ENCODE data around the gene CPT1C. TPM values are rescaled to one million over a fixed set of nuclear protein-coding genes. Genes with fewer than 3 reads are reported as not detected.

Gene CPT1C
- total RNA-seq, 1 donor from 2014 or later = 7.2 TPM

DNA sequence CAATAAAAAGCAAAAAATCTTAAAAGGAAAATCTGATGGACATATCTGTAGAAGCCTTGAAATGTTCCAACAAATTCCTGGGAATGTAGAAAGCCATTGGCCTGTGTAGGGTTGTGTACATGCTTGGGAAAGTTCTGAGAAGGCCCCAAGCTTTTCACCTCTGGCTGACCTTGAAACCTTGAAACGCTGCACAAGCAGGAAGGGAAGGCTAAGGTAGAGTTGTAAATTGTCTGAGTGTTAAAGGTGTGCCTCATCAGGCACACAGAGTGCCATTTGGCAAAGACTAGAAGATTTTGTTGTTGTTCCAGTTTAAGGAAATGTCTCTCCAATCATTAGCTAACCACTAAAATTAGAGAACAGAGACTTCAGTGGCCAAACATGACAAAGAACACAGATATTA lies 61.8 kb downstream of the CPT1C start:
- no peak for DNase-seq (ENCODE audit: low spot score)

DNA sequence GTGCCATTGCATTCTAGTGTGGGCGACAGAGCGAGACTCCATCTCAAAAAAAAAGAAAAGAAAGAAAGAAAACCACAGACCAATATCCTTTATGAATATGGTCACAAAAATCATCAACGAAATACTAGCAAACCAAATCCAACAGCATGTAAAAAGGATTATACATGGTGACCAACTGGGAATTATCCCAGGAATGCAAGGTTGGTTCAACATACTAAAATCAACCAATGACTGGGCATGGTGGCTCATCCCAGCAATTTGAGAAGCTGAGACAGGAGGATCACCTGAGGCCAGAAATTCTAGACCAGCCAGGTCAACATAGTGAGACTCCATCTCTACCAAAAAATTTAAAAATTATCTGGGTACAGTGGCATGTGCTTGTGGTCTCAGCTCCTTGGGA lies 65.0 kb downstream of the CPT1C start:
- no peak for DNase-seq (ENCODE audit: low spot score)

DNA sequence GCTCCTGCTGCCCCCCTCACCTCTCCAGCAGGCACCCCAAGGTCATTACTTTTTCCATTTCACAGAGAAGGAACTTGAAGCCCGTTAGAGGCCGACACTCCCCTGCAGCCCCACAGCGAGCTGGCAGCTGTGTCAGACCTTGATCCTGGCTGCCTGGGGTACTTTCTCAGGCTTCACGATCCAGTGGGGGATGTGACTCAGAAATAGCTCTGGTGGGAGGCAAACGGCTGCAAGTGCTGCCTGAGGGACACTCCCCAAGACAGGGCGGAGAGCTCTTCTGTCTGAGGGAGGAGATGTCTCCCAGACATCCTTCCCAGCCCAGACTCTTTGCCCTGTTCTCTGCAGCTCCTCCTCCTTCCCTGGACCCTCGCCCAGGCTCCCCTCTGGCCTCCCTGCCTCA lies 67.4 kb downstream of the CPT1C start:
- DNase-seq (ENCODE audit: low spot score) = no peak

DNA sequence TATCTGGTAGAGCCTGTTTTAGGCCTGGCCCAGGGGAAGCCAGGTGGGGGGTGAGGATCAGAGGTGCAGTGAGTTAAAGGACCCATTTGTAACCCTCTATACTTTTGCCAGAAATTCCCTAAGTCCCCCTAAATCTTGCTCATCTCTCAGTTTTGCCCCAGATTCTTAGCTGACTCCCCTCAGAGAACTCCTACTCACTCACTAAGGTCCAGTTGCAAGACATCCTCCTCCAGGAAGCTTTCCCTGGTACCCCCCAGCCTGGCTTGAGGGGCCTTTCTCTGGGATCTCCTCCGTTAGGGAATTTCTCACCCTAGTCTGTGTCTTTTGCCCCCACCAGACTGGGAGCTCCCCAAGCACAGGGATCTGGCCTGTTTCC lies 70.3 kb downstream of the CPT1C start:
- no peak for DNase-seq (ENCODE audit: low spot score)

DNA sequence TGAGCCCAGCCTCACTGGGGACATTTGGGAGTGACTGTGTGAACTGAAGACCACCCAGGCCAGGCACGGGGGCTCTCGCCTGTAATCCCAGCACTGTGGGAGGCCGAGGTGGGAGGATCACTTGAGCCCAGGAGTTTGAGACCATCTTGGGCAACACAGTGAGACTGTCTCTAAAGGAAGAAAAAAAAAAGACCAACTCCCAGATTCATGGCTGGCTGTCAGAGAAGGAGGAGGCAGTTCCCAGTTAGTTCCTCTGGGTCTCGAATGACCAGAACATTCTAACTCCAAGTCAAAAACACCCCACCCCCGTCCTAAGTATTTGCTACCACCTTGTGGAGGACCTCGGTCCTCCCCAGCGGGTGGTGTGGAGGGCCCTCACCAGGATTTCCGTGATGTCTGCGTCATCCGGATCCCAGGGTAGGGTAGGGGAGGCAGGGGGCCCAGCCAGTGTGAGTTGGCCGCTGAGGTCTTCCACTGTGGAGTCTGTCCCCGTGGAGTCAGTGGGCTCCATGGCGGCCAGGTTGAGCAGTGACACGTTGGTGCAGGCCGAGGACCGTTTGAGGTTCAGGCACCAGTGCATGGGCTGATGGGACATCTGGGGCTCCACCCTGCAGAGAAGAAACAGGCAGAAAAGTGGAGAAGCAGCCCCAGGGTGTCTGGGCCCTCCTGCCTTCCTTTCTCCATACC lies 70.9 kb downstream of the CPT1C start:
- DNase-seq (ENCODE audit: low spot score) = no peak

DNA sequence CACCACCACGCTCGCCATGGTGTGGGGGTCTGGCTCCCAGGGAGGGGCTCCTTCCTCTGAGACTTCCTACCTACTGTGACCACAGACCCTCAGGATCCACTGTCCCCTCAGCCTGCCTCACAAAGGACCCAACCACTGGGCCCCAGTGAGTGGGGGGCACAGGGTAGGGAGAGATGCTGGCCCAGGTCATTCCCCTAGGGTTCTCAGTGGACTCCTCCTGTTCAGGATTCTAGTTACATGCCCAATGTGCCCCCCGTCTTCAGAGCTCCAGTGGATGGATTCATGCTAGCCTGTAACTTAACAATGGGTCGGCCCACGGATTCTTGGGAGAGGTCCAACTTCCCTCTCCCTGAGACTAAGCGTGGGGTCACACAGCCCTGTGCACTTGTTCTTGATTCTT lies 72.3 kb downstream of the CPT1C start, which contains the start of gene TSKS:
Gene TSKS (minus strand): TSS at position 77 of the 400 bp plus-strand sequence. CDS start 59 bp downstream, at position 18.
- DNase-seq (ENCODE audit: low spot score) = no peak

Small RNA genes lying within 50 kb of the gene (microRNA-seq; reads per million reads assigned to microRNA genes)
- not detected for gene MIR5088 (ENCODE audit: borderline number of aligned reads)

Other genes with a start within 250 kb of the CPT1C start
- 2.3 TPM for gene SLC17A7, start 249.6 kb upstream of the CPT1C start, total RNA-seq
- 50.2 TPM for gene PIH1D1, start 239.3 kb upstream of the CPT1C start, total RNA-seq
- gene ALDH16A1, start 237.9 kb upstream of the CPT1C start, total RNA-seq = 32.1 TPM
- 6.2 TPM for gene FLT3LG, start 216.9 kb upstream of the CPT1C start, total RNA-seq
- gene RPL13A, start 203.5 kb upstream of the CPT1C start, total RNA-seq = 2,027 TPM
- 1,458 TPM for gene RPS11, start 194.7 kb upstream of the CPT1C start, total RNA-seq
- 476 TPM for gene FCGRT, start 178.5 kb upstream of the CPT1C start, total RNA-seq
- gene RCN3, start 163.1 kb upstream of the CPT1C start, total RNA-seq = 76.2 TPM
- 46.0 TPM for gene NOSIP, start 110.6 kb upstream of the CPT1C start, total RNA-seq
- gene PRRG2, start 109.8 kb upstream of the CPT1C start, total RNA-seq = 1.1 TPM
- gene PRR12, start 99.9 kb upstream of the CPT1C start, total RNA-seq = 22.3 TPM
- 107 TPM for gene RRAS, start 51.0 kb upstream of the CPT1C start, total RNA-seq
- gene SCAF1, start 48.9 kb upstream of the CPT1C start, total RNA-seq = 64.3 TPM
- gene IRF3, start 25.3 kb upstream of the CPT1C start, total RNA-seq = 46.7 TPM
- 10.7 TPM for gene BCL2L12, start 25.2 kb upstream of the CPT1C start, total RNA-seq
- 105 TPM for gene PRMT1, start 13.8 kb upstream of the CPT1C start, total RNA-seq
- gene ADM5, start 1.5 kb upstream of the CPT1C start, total RNA-seq = 1.3 TPM
- gene TSKS, start 72.2 kb downstream of the CPT1C start, total RNA-seq = 1.0 TPM
- gene AP2A1, start 75.9 kb downstream of the CPT1C start, total RNA-seq = 96.4 TPM
- gene FUZ, start 122.2 kb downstream of the CPT1C start, total RNA-seq = 12.7 TPM
- 40.4 TPM for gene MED25, start 127.2 kb downstream of the CPT1C start, total RNA-seq
- gene PTOV1, start 160.0 kb downstream of the CPT1C start, total RNA-seq = 99.4 TPM
- 57.6 TPM for gene PNKP, start 176.5 kb downstream of the CPT1C start, total RNA-seq
- gene AKT1S1, start 186.2 kb downstream of the CPT1C start, total RNA-seq = 38.8 TPM
- gene TBC1D17, start 186.6 kb downstream of the CPT1C start, total RNA-seq = 39.9 TPM
- 2.3 TPM for gene IL4I1, start 205.8 kb downstream of the CPT1C start, total RNA-seq
- gene ATF5, start 238.1 kb downstream of the CPT1C start, total RNA-seq = 46.1 TPM
- gene NUP62, start 238.4 kb downstream of the CPT1C start, total RNA-seq = 34.5 TPM